ENCODE measurements around the gene GINS3.
"Not testable (repeated sequence)": the region's sequence is repeated elsewhere in the genome, so short reads cannot be mapped to it uniquely, and the experiment has no call there.

Gene GINS3

DNA sequence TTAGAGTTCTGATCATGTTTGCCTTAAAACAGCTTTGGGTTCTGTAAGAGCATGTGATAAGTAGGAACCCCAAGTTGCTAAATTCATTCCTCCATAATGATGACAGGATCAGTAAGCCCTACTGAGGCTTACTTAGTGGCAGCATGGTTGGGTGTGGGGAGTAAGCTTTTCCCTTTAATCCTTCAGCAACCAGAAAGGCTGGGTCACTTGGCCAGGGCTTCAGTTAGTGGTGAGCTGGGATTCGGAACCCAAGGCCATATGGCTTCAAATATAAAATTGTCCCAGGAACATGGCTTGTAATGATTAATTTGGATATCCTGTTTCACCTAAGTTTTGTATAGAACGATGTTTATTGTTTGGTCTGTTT is 850 bp downstream of the GINS3 start:
- H3K4me3 ChIP-seq (ENCODE audit: low read length): peak overlapping the region; percentile 100
- H3K36me3 ChIP-seq (ENCODE audit: control insufficient read depth, insufficient read depth, low read length, severe bottlenecking): no peaks in the 10 kb centered on the region
- peak; percentile 20 for DNase-seq (ENCODE audit: low read depth)
- H3K9ac ChIP-seq (ENCODE audit: low read length): peak overlapping the region; percentile 89
- H3K27me3 ChIP-seq (replicated peaks; ENCODE audit: control insufficient read depth, insufficient read depth, low read length): no peaks in the 10 kb centered on the region
- no peaks in the 10 kb centered on the region for H3K9me3 ChIP-seq (ENCODE audit: control insufficient read depth, low read length)
- H3K4me1 ChIP-seq (ENCODE audit: control insufficient read depth, insufficient read depth, low read length): peaks cover 5% of the 10 kb centered on the region

DNA sequence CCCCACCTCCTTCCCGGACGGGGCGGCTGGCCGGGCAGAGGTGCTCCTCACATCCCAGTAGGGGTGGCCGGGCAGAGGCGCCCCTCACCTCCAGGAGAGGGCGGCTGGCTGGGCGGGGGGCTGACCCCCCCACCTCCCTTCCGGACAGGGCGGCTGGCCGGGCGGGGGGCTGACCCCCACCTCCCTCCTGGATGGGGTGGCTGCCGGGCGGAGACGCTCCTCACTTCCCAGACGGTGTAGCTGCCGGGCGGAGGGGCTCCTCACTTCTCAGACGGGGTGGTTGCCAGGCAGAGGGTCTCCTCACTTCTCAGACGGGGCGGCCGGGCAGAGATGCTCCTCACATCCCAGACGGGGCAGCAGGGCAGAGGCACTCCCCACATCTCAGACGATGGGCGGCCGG is 4.6 kb downstream of the GINS3 start:
- H3K36me3 ChIP-seq (ENCODE audit: control insufficient read depth, insufficient read depth, low read length, severe bottlenecking); H3K9ac ChIP-seq (ENCODE audit: low read length); H3K4me3 ChIP-seq (ENCODE audit: low read length); DNase-seq (ENCODE audit: low read depth); H3K9me3 ChIP-seq (ENCODE audit: control insufficient read depth, low read length); H3K27me3 ChIP-seq (replicated peaks; ENCODE audit: control insufficient read depth, insufficient read depth, low read length): not testable (repeated sequence)
- peaks cover 13% of the 10 kb centered on the region for H3K4me1 ChIP-seq (ENCODE audit: control insufficient read depth, insufficient read depth, low read length)

DNA sequence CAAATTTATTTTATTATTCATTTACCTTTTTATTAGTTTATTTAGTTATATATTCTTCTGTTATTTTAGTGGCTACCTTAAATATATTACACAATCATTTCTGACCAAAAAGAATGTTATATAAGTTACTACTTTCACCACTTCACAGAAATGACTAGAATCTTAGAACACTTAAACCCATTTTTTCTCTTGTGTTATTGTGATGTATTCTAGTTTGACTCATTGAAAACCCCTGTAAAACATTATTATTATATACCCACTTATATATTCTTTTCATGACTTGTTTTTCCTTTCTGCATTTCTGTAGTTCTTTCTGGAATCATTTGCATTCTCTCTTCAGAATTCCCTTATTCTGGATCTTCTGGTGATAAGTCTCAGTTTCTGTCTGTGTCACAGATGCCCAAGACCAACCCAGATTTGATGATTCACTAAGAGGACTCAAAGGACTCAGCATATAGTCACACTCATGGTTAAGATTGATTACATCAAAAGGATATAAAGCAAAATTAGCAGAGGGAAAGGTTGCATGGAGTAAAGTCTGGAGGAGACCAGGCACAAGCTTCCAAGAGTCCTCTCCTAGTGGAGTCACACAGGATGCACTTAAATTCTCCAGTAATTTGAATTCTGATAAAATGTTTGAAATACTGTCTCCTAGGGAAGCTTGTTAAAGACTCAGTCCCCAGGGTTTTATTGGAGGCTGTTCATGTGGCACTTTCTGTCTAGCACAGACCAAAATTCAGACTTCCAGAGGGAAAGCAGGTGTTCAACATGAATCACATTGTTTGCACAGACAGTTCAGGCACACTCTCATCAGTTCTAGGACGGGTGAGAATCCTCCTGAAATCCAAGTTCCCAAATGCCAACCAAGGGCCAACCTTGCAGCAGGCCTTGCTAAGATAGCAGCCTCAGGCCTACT is 7.7 kb downstream of the GINS3 start:
- Histone ChIP-seq H3K9me3 (ENCODE audit: control insufficient read depth, low read length) (no peaks in the 10 kb centered on the region), H3K27me3 (replicated peaks; ENCODE audit: control insufficient read depth, insufficient read depth, low read length) (no peaks in the 10 kb centered on the region), H3K36me3 (ENCODE audit: control insufficient read depth, insufficient read depth, low read length, severe bottlenecking) (no peaks in the 10 kb centered on the region), H3K4me1 (ENCODE audit: control insufficient read depth, insufficient read depth, low read length) (peaks cover 14% of the 10 kb centered on the region), H3K4me3 (ENCODE audit: low read length) (no peak overlapping the region), H3K9ac (ENCODE audit: low read length) (no peak overlapping the region)
- DNase-seq (ENCODE audit: low read depth): no peak

DNA sequence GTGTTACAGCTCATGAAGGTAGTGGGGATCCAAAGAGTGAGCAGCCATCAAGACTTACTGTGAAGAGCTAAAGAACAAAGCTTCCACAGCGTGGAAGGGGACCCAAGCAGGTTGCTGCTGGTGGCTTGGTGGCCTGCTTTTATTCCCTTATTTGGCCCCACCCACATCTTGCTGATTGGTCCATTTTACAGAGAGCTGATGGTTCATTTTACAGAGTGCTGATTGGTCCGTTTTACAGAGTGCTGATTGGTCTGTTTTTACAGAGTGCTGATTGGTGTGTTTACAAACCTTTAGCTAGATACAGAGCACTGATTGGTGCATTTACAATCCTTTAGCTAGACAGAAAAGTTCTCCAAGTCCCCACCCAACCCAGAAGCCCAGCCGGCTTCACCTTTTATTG is 9.0 kb downstream of the GINS3 start:
- H3K4me3 ChIP-seq (ENCODE audit: low read length); H3K9me3 ChIP-seq (ENCODE audit: control insufficient read depth, low read length); H3K36me3 ChIP-seq (ENCODE audit: control insufficient read depth, insufficient read depth, low read length, severe bottlenecking); H3K27me3 ChIP-seq (replicated peaks; ENCODE audit: control insufficient read depth, insufficient read depth, low read length); H3K9ac ChIP-seq (ENCODE audit: low read length); DNase-seq (ENCODE audit: low read depth): not testable (repeated sequence)
- peaks cover 24% of the 10 kb centered on the region for H3K4me1 ChIP-seq (ENCODE audit: control insufficient read depth, insufficient read depth, low read length)

DNA sequence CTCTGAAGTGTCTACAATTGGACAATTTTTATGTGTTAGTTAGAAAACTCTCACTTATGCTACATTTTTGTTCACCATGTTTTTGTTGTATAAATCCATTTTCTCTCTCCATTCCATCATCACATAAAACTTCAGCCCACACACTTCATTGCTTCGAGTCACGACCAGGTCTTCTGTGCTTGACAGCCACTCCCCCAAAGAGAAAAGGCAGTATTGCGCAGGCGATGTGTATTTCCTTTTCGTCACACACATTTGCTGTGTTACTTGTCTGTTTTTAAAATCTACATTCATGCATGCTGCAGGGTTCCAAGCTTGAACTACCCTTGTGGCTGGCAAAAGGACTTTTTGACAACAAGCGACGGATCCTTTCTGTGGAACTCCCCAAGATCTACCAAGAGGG is 10.5 kb downstream of the GINS3 start:
- Histone ChIP-seq H3K36me3 (ENCODE audit: control insufficient read depth, insufficient read depth, low read length, severe bottlenecking) (no peaks in the 10 kb centered on the region), H3K4me1 (ENCODE audit: control insufficient read depth, insufficient read depth, low read length) (peaks cover 31% of the 10 kb centered on the region), H3K4me3 (ENCODE audit: low read length) (no peak overlapping the region), H3K27me3 (replicated peaks; ENCODE audit: control insufficient read depth, insufficient read depth, low read length) (no peaks in the 10 kb centered on the region), H3K9ac (ENCODE audit: low read length) (no peak overlapping the region), H3K9me3 (ENCODE audit: control insufficient read depth, low read length) (no peaks in the 10 kb centered on the region)
- no peak for DNase-seq (ENCODE audit: low read depth)

DNA sequence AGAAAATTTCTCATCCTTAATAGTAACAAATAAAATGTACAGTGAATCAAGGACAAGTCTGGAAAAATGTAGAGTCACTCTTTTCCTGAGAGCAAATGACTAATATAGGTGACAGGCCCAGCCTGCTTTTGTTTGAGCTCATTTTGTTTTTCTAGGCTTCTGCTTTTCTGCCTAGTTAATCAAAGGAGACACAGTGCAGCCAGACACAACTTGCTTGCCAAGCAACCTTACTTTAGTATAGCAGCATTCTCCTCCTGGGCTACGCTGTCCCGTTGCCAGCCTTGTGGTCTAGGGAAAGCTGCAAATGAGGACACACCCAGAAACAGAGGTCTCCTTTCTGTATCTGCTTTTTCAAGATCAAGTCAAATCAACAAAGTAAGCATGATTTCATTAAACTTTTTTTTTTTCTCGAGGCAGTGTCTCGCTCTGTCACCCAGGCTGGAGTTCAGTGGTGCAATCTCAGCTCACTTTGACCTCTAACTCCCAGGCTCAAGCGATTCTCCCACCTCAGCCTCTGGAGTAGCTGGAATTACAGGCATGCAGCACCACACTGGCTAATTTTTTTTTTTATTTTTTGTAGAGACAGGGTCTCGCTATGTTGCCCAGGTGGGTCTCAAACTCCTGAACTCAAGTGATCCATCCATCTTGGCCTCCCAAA is 17.2 kb downstream of the GINS3 start:
- peak overlapping the region; percentile 33 for H3K9ac ChIP-seq (ENCODE audit: low read length)
- no peaks in the 10 kb centered on the region for H3K27me3 ChIP-seq (replicated peaks; ENCODE audit: control insufficient read depth, insufficient read depth, low read length)
- DNase-seq (ENCODE audit: low read depth): peak; percentile 87
- no peaks in the 10 kb centered on the region for H3K9me3 ChIP-seq (ENCODE audit: control insufficient read depth, low read length)
- no peak overlapping the region for H3K4me3 ChIP-seq (ENCODE audit: low read length)
- peaks cover 34% of the 10 kb centered on the region for H3K4me1 ChIP-seq (ENCODE audit: control insufficient read depth, insufficient read depth, low read length)
- H3K36me3 ChIP-seq (ENCODE audit: control insufficient read depth, insufficient read depth, low read length, severe bottlenecking): no peaks in the 10 kb centered on the region

DNA sequence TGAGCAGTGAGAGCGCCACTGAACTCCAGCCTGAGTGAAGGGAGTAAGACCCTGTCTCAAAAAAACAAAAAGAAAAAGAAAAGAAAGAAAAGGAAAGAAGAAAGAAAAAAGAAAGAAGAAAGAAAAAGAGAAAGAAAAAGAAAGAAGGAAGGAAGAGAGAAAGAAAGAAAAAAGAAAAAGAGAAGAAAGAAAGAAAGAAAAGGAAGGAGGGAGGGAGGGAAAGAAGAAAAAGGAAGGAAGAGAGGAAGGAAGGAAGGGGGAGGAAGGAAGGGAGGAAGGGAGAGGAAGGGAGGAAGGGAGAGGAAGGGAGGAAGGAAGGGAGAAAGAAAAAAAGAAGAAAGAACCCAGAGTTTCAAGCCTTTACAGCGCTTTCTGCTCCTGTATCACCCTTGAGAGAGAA is 19.1 kb downstream of the GINS3 start:
- no peaks in the 10 kb centered on the region for H3K27me3 ChIP-seq (replicated peaks; ENCODE audit: control insufficient read depth, insufficient read depth, low read length)
- no peak overlapping the region for H3K9ac ChIP-seq (ENCODE audit: low read length)
- no peak overlapping the region for H3K4me3 ChIP-seq (ENCODE audit: low read length)
- no peaks in the 10 kb centered on the region for H3K9me3 ChIP-seq (ENCODE audit: control insufficient read depth, low read length)
- no peaks in the 10 kb centered on the region for H3K36me3 ChIP-seq (ENCODE audit: control insufficient read depth, insufficient read depth, low read length, severe bottlenecking)
- H3K4me1 ChIP-seq (ENCODE audit: control insufficient read depth, insufficient read depth, low read length): peaks cover 23% of the 10 kb centered on the region
- DNase-seq (ENCODE audit: low read depth): no peak

DNA sequence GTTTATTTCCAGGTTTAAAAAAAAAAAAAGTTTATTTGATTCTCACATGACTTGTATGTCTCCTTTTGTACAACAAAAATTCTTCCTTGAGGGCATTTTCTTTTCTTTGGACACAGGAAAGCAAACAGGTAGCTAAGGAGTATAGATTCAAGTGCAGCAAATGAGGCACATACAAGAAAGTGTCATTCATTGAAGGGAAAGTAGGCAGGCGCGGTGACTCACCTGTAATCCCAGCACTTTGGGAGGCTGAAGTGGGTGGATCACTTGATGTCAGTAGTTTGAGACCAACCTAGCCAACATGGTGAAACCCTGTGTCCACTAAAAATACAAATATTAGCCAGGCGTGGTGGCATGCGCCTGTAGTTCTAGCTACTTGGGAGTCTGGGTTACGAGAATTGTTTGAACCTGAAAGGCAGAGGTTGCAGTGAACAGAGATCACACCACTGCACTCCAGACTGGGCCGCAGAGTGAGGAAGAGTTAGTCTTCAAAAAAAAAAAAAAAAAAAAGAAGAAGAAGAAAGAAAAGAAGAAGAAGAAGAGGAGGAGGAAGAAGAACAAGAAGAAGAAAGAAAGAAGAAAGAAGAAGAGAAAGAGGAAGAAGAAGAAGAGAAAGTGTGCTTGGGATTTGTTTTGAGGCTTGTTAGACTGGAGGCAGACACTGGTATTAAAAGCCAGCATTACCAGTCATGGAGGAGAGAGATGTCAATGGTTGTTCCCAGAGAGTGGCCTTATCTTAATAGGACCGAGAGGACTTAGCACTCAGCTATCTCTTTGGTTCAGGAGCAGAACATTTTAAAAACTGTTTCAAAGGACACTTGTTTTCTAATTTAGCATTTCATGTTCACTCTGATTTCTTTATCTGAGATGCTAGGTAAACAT is 19.7 kb downstream of the GINS3 start:
- no peak for DNase-seq (ENCODE audit: low read depth)
- Histone ChIP-seq H3K4me1 (ENCODE audit: control insufficient read depth, insufficient read depth, low read length) (peaks cover 17% of the 10 kb centered on the region), H3K4me3 (ENCODE audit: low read length) (no peak overlapping the region), H3K27me3 (replicated peaks; ENCODE audit: control insufficient read depth, insufficient read depth, low read length) (no peaks in the 10 kb centered on the region), H3K9me3 (ENCODE audit: control insufficient read depth, low read length) (no peaks in the 10 kb centered on the region), H3K36me3 (ENCODE audit: control insufficient read depth, insufficient read depth, low read length, severe bottlenecking) (no peaks in the 10 kb centered on the region), H3K9ac (ENCODE audit: low read length) (no peak overlapping the region)

DNA sequence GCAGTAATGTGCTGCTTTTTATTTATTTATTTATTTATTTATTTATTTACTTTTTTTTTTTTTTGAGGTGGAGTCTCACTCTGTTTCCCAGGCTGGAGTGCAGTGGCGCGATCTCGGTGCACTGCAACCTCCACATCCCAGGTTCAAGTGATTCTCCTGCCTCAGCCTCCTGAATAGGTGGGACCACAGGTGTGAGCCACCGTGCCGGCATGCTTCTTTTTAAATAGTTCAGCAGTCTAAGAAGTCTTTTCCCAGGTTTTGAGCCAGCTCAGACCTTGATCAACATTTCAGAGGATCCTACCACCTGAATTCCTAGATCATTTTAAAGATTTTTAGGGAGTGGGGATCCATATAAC is 20.3 kb downstream of the GINS3 start:
- peaks cover 20% of the 10 kb centered on the region for H3K4me1 ChIP-seq (ENCODE audit: control insufficient read depth, insufficient read depth, low read length)
- H3K36me3 ChIP-seq (ENCODE audit: control insufficient read depth, insufficient read depth, low read length, severe bottlenecking); DNase-seq (ENCODE audit: low read depth); H3K9ac ChIP-seq (ENCODE audit: low read length); H3K27me3 ChIP-seq (replicated peaks; ENCODE audit: control insufficient read depth, insufficient read depth, low read length); H3K4me3 ChIP-seq (ENCODE audit: low read length); H3K9me3 ChIP-seq (ENCODE audit: control insufficient read depth, low read length): not testable (repeated sequence)

DNA sequence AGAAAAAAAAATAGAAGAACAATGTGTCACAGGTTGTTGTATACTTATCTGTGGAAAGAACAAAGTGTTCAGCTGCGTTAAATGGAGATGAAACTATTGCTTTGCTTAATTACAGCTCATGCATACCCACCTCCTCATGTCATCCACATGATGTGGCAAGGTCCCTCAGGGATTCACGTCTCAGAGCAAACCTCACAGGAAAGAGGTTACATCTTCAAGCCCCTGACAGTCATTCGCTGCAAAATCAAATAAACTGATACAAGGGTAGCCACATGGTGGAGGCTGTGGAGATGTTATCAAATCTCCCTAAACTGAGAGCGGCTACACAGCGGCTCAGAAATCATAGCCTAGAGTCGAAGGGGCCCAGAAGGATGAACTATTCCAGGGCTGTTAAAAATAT is 21.1 kb downstream of the GINS3 start:
- no peaks in the 10 kb centered on the region for H3K9me3 ChIP-seq (ENCODE audit: control insufficient read depth, low read length)
- H3K27me3 ChIP-seq (replicated peaks; ENCODE audit: control insufficient read depth, insufficient read depth, low read length): no peaks in the 10 kb centered on the region
- no peak overlapping the region for H3K9ac ChIP-seq (ENCODE audit: low read length)
- H3K4me3 ChIP-seq (ENCODE audit: low read length): no peak overlapping the region
- no peaks in the 10 kb centered on the region for H3K36me3 ChIP-seq (ENCODE audit: control insufficient read depth, insufficient read depth, low read length, severe bottlenecking)
- DNase-seq (ENCODE audit: low read depth): no peak
- H3K4me1 ChIP-seq (ENCODE audit: control insufficient read depth, insufficient read depth, low read length): peaks cover 28% of the 10 kb centered on the region

DNA sequence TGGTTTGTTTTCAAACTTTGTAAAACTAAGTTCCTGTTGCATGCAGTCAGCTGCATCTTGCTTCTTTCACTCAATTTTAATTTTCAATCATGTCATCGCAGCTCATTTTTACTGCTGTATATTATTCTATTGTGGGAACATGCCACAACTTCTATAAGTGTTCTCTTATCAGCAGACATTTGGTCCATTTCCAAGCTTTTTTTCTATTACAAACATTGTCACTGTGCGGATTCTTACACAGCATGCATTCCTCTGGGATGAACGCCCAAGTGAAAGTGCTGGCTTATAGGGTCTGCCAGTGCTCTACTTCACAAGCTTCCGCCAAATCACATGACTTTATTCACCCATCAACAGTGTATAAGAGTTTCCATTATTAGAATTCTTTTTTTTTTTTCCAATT is 22.7 kb downstream of the GINS3 start:
- Histone ChIP-seq H3K36me3 (ENCODE audit: control insufficient read depth, insufficient read depth, low read length, severe bottlenecking) (no peaks in the 10 kb centered on the region), H3K4me1 (ENCODE audit: control insufficient read depth, insufficient read depth, low read length) (peaks cover 18% of the 10 kb centered on the region), H3K9me3 (ENCODE audit: control insufficient read depth, low read length) (no peaks in the 10 kb centered on the region)

More for the DNA sequence above, 22.7 kb downstream of the GINS3 start:
- no peaks in the 10 kb centered on the region for H3K27me3 ChIP-seq (replicated peaks; ENCODE audit: control insufficient read depth, insufficient read depth, low read length)
- DNase-seq (ENCODE audit: low read depth): no peak
- H3K9ac ChIP-seq (ENCODE audit: low read length): no peak overlapping the region
- no peak overlapping the region for H3K4me3 ChIP-seq (ENCODE audit: low read length)
